Loucy (cell line): Measurements from ENCODE around the gene MAP3K7CL.

Experiments used
- CTCF ChIP-seq: fragments of 200-600 bp; sonication (generic); conservative IDR thresholded peaks from 2 replicates; pipeline ENCODE4 v1.5.1; 2014; ENCODE audit warnings: mild to moderate bottlenecking, antibody characterized with exemption, low read length
- EZH2phosphoT487 ChIP-seq: fragments of 200-600 bp; IDR thresholded peaks from 2 replicates; pipeline ENCODE4 v1.6.1; 2018; ENCODE audit warnings: antibody characterized with exemption, mild to moderate bottlenecking, moderate library complexity, borderline replicate concordance

- TF ChIP-seq CTCF (no peak), EZH2phosphoT487 (no peak)
Observed at GRCh38 chr21:29092102-29092959, 38.1 kb upstream of the MAP3K7CL start.
